A549 (cell line): Measurements from ENCODE around the gene KCNH3. TPM values are rescaled to one million over a fixed set of nuclear protein-coding genes. Genes with fewer than 3 reads are reported as not detected.

ENCODE experiments used
- ATAC-seq, 2 experiments: fragments of 200-7000 bp in 1 of 2; fragments of >200 bp in 1 of 2; cut with Nextera tagmentation in 1 of 2; cut with Tn5 transposase in 1 of 2; 3 replicates each; pipeline versions ENCODE4 v1.8.0 to v1.9.1; 2018 to 2020; ENCODE audit warnings: mild to moderate bottlenecking in 1 of 2, moderate library complexity in 1 of 2
- CTCF ChIA-PET: fragments of 300-600 bp; sonication (Branson Sonifier 250); formaldehyde crosslinking; extraction: SDS; loops from one replicate; lab custom pipeline; 2021; ENCODE audit warnings: antibody characterized with exemption, inconsistent platforms; lab: Yijun Ruan, JAX
- POLR2A ChIA-PET: fragments of 350-600 bp; formaldehyde crosslinking; extraction: SDS; loops from one replicate; lab custom pipeline; 2021; ENCODE audit warnings: antibody characterized with exemption, inconsistent platforms; lab: Yijun Ruan, JAX
- DNase-seq, 2 experiments: peaks; one replicate each; pipeline versions ENCODE4 v3.0.0 to v3.0.0-alpha.2; 2011 to 2016; ENCODE audit warnings: low read depth in 1 of 2, low spot score in 1 of 2
- FAIRE-seq: peaks from 2 replicates; lab custom pipeline; 2011; peaks lifted over from hg19 to GRCh38; lab: Jason Lieb, UNC
- H3K27ac ChIP-seq, 2 experiments: fragments of >200 bp; sonication (Bioruptor Twin); formaldehyde crosslinking; 3 replicates each; pipeline ENCODE4 v1.5.1; 2016 to 2017
- H3K4me1 ChIP-seq: fragments of >200 bp; sonication (Bioruptor Twin); formaldehyde crosslinking; 3 replicates; pipeline ENCODE4 v1.6.1; 2016
- H3K4me2 ChIP-seq: fragments of >200 bp; sonication (Bioruptor Twin); formaldehyde crosslinking; 3 replicates; pipeline ENCODE4 v1.6.1; 2016
- H3K4me3 ChIP-seq: fragments of >200 bp; sonication (Bioruptor Twin); formaldehyde crosslinking; 3 replicates; pipeline ENCODE4 v1.5.1; 2016
- H3K9me3 ChIP-seq: fragments of >200 bp; sonication (Bioruptor Twin); formaldehyde crosslinking; 3 replicates; pipeline ENCODE4 v1.6.1; 2016
- ATOH8 ChIP-seq: fragments of 250-450 bp; sonication (Bioruptor Pico); IDR thresholded peaks from 2 replicates; pipeline ENCODE4 v1.5.0; 2020; ENCODE audit warnings: low read depth, mild to moderate bottlenecking, moderate library complexity
- BCL3 ChIP-seq: fragments of >200 bp; sonication (Bioruptor Twin); formaldehyde crosslinking; IDR thresholded peaks from 3 replicates; pipeline ENCODE4 v1.6.1; 2016
- CBX8 ChIP-seq: fragments of 200-600 bp; sonication (generic); IDR thresholded peaks from 2 replicates; pipeline ENCODE4 v1.6.1; 2016
- E2F6 ChIP-seq: IDR thresholded peaks from 2 replicates; pipeline ENCODE4 v1.6.1; 2012; ENCODE audit warnings: low read depth, borderline replicate concordance
- EHF ChIP-seq: fragments of 250-450 bp; sonication (Bioruptor Pico); IDR thresholded peaks from 2 replicates; pipeline ENCODE4 v1.5.0; 2020; ENCODE audit warnings: mild to moderate bottlenecking
- EHMT2 ChIP-seq: fragments of 200-600 bp; sonication (generic); IDR thresholded peaks from 2 replicates; pipeline ENCODE4 v1.6.1; 2016; ENCODE audit warnings: antibody characterized with exemption, low read depth, mild to moderate bottlenecking, moderate library complexity
- ELK1 ChIP-seq: fragments of 150-350 bp; IDR thresholded peaks from 2 replicates; pipeline ENCODE4 v1.6.1; 2014; ENCODE audit warnings: low read depth, mild to moderate bottlenecking, low read length
- FOSL2 ChIP-seq, 2 experiments: fragments of 450-650 bp in 1 of 2; fragments of >200 bp in 1 of 2; sonication (Bioruptor Twin) in 1 of 2; formaldehyde crosslinking; IDR thresholded peaks; 2 replicates each; pipeline versions ENCODE4 v1.5.0 to v1.6.1; 2016 to 2020; ENCODE audit warnings: mild to moderate bottlenecking in 1 of 2, moderate library complexity in 1 of 2
- FOXS1 ChIP-seq: fragments of 250-450 bp; sonication (Bioruptor Pico); IDR thresholded peaks from 2 replicates; pipeline ENCODE4 v1.5.0; 2020; ENCODE audit warnings: mild to moderate bottlenecking, moderate library complexity
- HES2 ChIP-seq: fragments of >200 bp; sonication (Bioruptor Twin); formaldehyde crosslinking; IDR thresholded peaks from 2 replicates; pipeline ENCODE4 v1.6.1; 2016
- HEYL ChIP-seq: fragments of 250-450 bp; sonication (Bioruptor Pico); IDR thresholded peaks from 2 replicates; pipeline ENCODE4 v1.8.0; 2021; ENCODE audit warnings: mild to moderate bottlenecking, moderate library complexity
- JUN ChIP-seq, 2 experiments: fragments of >200 bp; sonication (Bioruptor Twin); formaldehyde crosslinking; IDR thresholded peaks; 2 replicates in 1 of 2; 3 replicates in 1 of 2; pipeline ENCODE4 v1.6.1; 2016 to 2017
- JUNB ChIP-seq: fragments of >200 bp; sonication (Bioruptor Twin); formaldehyde crosslinking; IDR thresholded peaks from 2 replicates; pipeline ENCODE4 v1.6.1; 2016
- KDM1A ChIP-seq: fragments of 200-600 bp; sonication (generic); IDR thresholded peaks from 2 replicates; pipeline ENCODE4 v1.6.1; 2016; ENCODE audit warnings: low read depth, mild to moderate bottlenecking
- MAX ChIP-seq: IDR thresholded peaks from 2 replicates; pipeline ENCODE4 v1.6.1; 2012
- PBX3 ChIP-seq: IDR thresholded peaks from 2 replicates; pipeline ENCODE4 v1.6.1; 2012
- POLR2AphosphoS2 ChIP-seq: conservative IDR thresholded peaks from 2 replicates; pipeline ENCODE4 v1.6.1; 2012; ENCODE audit warnings: low read length, improper control_type of control experiment, inconsistent platforms
- RFX5 ChIP-seq: fragments of 450-650 bp; IDR thresholded peaks from 2 replicates; pipeline ENCODE4 v1.7.1; 2014; ENCODE audit warnings: antibody characterized with exemption, mild to moderate bottlenecking, moderate library complexity
- ZC3H11A ChIP-seq: fragments of 450-650 bp; IDR thresholded peaks from 2 replicates; pipeline ENCODE4 v1.6.1; 2014; ENCODE audit warnings: antibody characterized with exemption, mild to moderate bottlenecking
- WGBS: methylation state at CpG from one replicate; pipeline ENCODE4 v1.1.6; 2017; ENCODE audit errors: missing lambda C conversion rate; 5-methylcytosine and 5-hydroxymethylcytosine counted together
- polyA plus RNA-seq, 4 experiments: library from polyadenylated mRNA; depleted of rRNA in 3 of 4; stranded (reverse); fragments of >200 nt; fragmentation: RNase III in 1 of 4; extraction: RNeasy Plus Mini Kit Qiagen cat#74134 plus additional on column Dnase treatment in 1 of 4; gene quantifications; 2 replicates in 3 of 4; 3 replicates in 1 of 4; pipeline ENCODE4 v1.2.3, GENCODE V29; 2011 to 2017

Gene KCNH3
- polyA plus RNA-seq, 2 of the 4 experiments (the other 2 are of a cell fraction), result 1.0 to 2.2 TPM

- Histone ChIP-seq H3K4me2 (no peak overlapping the region), H3K4me3 (no peak overlapping the region), H3K27ac (no peak overlapping the region), H3K9me3 (no peaks in the 10 kb centered on the region), H3K4me1 (no peaks in the 10 kb centered on the region)
- FAIRE-seq (no peak), ATAC-seq (no peak), DNase-seq (no peak)
- ChIA-PET POLR2A (interaction anchor here (1.3 kb wide), 1 partner anchor 22 kb away, joined by 6 read pairs; the partner anchor contains the start of gene MCRS1), CTCF (interaction anchor here (0.6 to 6.8 kb wide), 10 partner anchors 11 to 257 kb away, joined by 3 to 56 read pairs (median 4); no protein-coding TSS in a partner anchor)
- TF ChIP-seq HEYL (CRISPR knock-in tag) (no peak), ELK1 (no peak), POLR2AphosphoS2 (no peak)
- 73% methylated on average over 4 of the region's 4 CpGs for WGBS
These were observed 7.0 kb downstream of the KCNH3 start for GRCh38 chr12:49545815-49546214.

- WGBS, result 89% methylated on average over 3 of the region's 3 CpGs
- no peak overlapping the region for H3K4me3 ChIP-seq
- TF ChIP-seq POLR2AphosphoS2 (no peak), MAX (no peak), KDM1A (no peak), E2F6 (no peak), RFX5 (no peak), HES2 (no peak), FOSL2 (IDR thresholded peaks at IDR 0.05) (no peak), FOSL2 (CRISPR knock-in tag; IDR thresholded peaks at IDR 0.05) (no peak), ATOH8 (CRISPR knock-in tag) (no peak)
- no peak for ATAC-seq
- CTCF ChIA-PET, result interaction anchor here (0.6 to 6.8 kb wide), 9 partner anchors 10 to 250 kb away, joined by 3 to 56 read pairs (median 3); no protein-coding TSS in a partner anchor
- no peak for FAIRE-seq
- POLR2A ChIA-PET, result interaction anchor here (1.3 kb wide), 1 partner anchor 21 kb away, joined by 6 read pairs; the partner anchor contains the start of gene MCRS1
- DNase-seq, result no peak
- H3K27ac ChIP-seq, result no peak overlapping the region
- H3K9me3 ChIP-seq, result no peaks in the 10 kb centered on the region
- no peaks in the 10 kb centered on the region for H3K4me1 ChIP-seq
- H3K4me2 ChIP-seq, result no peak overlapping the region
These were observed 7.7 kb downstream of the KCNH3 start for GRCh38 chr12:49546481-49546880.

- Histone ChIP-seq H3K4me1 (no peaks in the 10 kb centered on the region), H3K4me2 (no peak overlapping the region), H3K9me3 (no peaks in the 10 kb centered on the region), H3K27ac (no peak overlapping the region), H3K4me3 (no peak overlapping the region)
- TF ChIP-seq BCL3, result no peak
- no peak for TF ChIP-seq EHF
- TF ChIP-seq EHMT2, result no peak
- TF ChIP-seq CBX8, result no peak
- no peak for TF ChIP-seq FOXS1 (CRISPR knock-in tag)
- TF ChIP-seq PBX3, result no peak
- TF ChIP-seq ELK1, result no peak
- no peak for TF ChIP-seq RFX5
- TF ChIP-seq JUNB, result no peak
- TF ChIP-seq ZC3H11A, result no peak
- no peak for TF ChIP-seq JUN (IDR thresholded peaks at IDR 0.05)
- CTCF ChIA-PET, result interaction anchor here (1.3 to 6.8 kb wide), 5 partner anchors 10 to 250 kb away, joined by 3 to 56 read pairs (median 7); no protein-coding TSS in a partner anchor
- no peak for ATAC-seq
- no peak for FAIRE-seq
- 50% methylated on average over 7 of the region's 7 CpGs for WGBS
- POLR2A ChIA-PET, result no interaction called here
- no peak for DNase-seq
These were observed 8.4 kb downstream of the KCNH3 start for GRCh38 chr12:49547090-49547690.
